ENCODE measurements around the gene ANXA11.

ANXA11 gene

GRCh38 chr10:80187465-80188409 lies 17.6 kb downstream of the ANXA11 start:
- Histone ChIP-seq H3K4me1 (no peaks in the 10 kb centered on the region), H3K79me2 (peaks cover 62% of the 10 kb centered on the region), H3K4me2 (ENCODE audit: low read length) (no peak overlapping the region), H3K9me3 (ENCODE audit: control insufficient read depth, low read length) (no peaks in the 10 kb centered on the region), H3K36me3 (ENCODE audit: control insufficient read depth, insufficient read depth, low read length) (no peaks in the 10 kb centered on the region), H2AFZ (no peak overlapping the region), H3K4me3 (ENCODE audit: low read depth, low read length) (no peak overlapping the region), H3K27ac (no peak overlapping the region), H3K27me3 (ENCODE audit: control insufficient read depth, insufficient read depth, low read length) (no peaks in the 10 kb centered on the region), H3K9ac (no peak overlapping the region)
- TF ChIP-seq CTCF (IDR thresholded peaks at IDR 0.05): no peak

- TF ChIP-seq CTCF (IDR thresholded peaks at IDR 0.05): no peak
- Histone ChIP-seq H3K4me2 (ENCODE audit: low read length) (no peak overlapping the region), H3K27me3 (ENCODE audit: control insufficient read depth, insufficient read depth, low read length) (no peaks in the 10 kb centered on the region), H3K4me1 (no peaks in the 10 kb centered on the region), H3K4me3 (ENCODE audit: low read depth, low read length) (no peak overlapping the region), H3K9me3 (ENCODE audit: control insufficient read depth, low read length) (no peaks in the 10 kb centered on the region), H3K36me3 (ENCODE audit: control insufficient read depth, insufficient read depth, low read length) (no peaks in the 10 kb centered on the region), H3K9ac (no peak overlapping the region), H3K79me2 (peaks cover 58% of the 10 kb centered on the region), H3K27ac (no peak overlapping the region), H2AFZ (no peak overlapping the region)
These were observed 18.3 kb downstream of the ANXA11 start for GRCh38 chr10:80187060-80187459.

GRCh38 chr10:80186364-80187012 lies 18.8 kb downstream of the ANXA11 start:
- Histone ChIP-seq H3K4me3 (ENCODE audit: low read depth, low read length) (no peak overlapping the region), H3K27ac (no peak overlapping the region), H3K9ac (no peak overlapping the region)

GRCh38 chr10:80185578-80186299 lies 19.6 kb downstream of the ANXA11 start:
- TF ChIP-seq CTCF (IDR thresholded peaks at IDR 0.05): no peak
- no peak overlapping the region for H3K27ac ChIP-seq
- no peak overlapping the region for H3K9ac ChIP-seq

More at GRCh38 chr10:80186364-80187012, 18.8 kb downstream of the ANXA11 start:
- Histone ChIP-seq H2AFZ (no peak overlapping the region), H3K4me2 (ENCODE audit: low read length) (no peak overlapping the region), H3K9me3 (ENCODE audit: control insufficient read depth, low read length) (no peaks in the 10 kb centered on the region), H3K79me2 (peaks cover 56% of the 10 kb centered on the region), H3K27me3 (ENCODE audit: control insufficient read depth, insufficient read depth, low read length) (no peaks in the 10 kb centered on the region), H3K36me3 (ENCODE audit: control insufficient read depth, insufficient read depth, low read length) (no peaks in the 10 kb centered on the region), H3K4me1 (no peaks in the 10 kb centered on the region)
- TF ChIP-seq CTCF (IDR thresholded peaks at IDR 0.05): no peak

More at GRCh38 chr10:80185578-80186299, 19.6 kb downstream of the ANXA11 start:
- no peak overlapping the region for H2AFZ ChIP-seq
- no peak overlapping the region for H3K4me2 ChIP-seq (ENCODE audit: low read length)
- no peaks in the 10 kb centered on the region for H3K36me3 ChIP-seq (ENCODE audit: control insufficient read depth, insufficient read depth, low read length)
- no peaks in the 10 kb centered on the region for H3K4me1 ChIP-seq
- no peaks in the 10 kb centered on the region for H3K9me3 ChIP-seq (ENCODE audit: control insufficient read depth, low read length)
- peaks cover 51% of the 10 kb centered on the region for H3K79me2 ChIP-seq
- no peak overlapping the region for H3K4me3 ChIP-seq (ENCODE audit: low read depth, low read length)
- no peaks in the 10 kb centered on the region for H3K27me3 ChIP-seq (ENCODE audit: control insufficient read depth, insufficient read depth, low read length)

Data from parathyroid adenoma (tissue), 2 donors.